ENCODE measurements around the gene KRT80. TPM values are rescaled to one million over a fixed set of nuclear protein-coding genes. Genes with fewer than 3 reads are reported as not detected.

Gene KRT80
- total RNA-seq, 1 donor from 2014 or later: not detected

DNA sequence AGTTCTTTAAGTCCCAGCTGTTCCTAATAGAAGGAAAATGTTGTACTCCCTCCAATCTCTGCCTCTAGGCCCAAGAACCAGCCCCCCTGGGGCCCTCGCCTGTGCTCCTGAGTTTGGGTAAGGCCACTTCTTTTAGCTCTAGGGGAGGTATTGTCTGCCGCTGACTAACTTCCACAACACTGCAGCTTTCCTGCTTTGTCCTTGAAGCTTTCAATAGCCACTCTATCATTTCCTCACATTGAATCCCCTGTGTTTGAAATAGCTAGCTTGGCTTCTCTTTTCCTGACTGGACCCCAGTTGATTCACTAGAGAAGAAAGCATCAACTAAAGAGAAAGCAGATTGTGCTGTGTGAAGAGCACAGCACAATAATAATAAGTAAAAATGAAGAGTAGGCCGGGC lies 28.8 kb downstream of the KRT80 start:
- H3K4me3 ChIP-seq: no peak overlapping the region
- H3K4me1 ChIP-seq: no peaks in the 10 kb centered on the region
- intact Hi-C loops (cut with DNase I): no loop called here
- no peaks in the 10 kb centered on the region for H3K27me3 ChIP-seq
- no peak overlapping the region for H3K27ac ChIP-seq
- TF ChIP-seq, protein P1, sequence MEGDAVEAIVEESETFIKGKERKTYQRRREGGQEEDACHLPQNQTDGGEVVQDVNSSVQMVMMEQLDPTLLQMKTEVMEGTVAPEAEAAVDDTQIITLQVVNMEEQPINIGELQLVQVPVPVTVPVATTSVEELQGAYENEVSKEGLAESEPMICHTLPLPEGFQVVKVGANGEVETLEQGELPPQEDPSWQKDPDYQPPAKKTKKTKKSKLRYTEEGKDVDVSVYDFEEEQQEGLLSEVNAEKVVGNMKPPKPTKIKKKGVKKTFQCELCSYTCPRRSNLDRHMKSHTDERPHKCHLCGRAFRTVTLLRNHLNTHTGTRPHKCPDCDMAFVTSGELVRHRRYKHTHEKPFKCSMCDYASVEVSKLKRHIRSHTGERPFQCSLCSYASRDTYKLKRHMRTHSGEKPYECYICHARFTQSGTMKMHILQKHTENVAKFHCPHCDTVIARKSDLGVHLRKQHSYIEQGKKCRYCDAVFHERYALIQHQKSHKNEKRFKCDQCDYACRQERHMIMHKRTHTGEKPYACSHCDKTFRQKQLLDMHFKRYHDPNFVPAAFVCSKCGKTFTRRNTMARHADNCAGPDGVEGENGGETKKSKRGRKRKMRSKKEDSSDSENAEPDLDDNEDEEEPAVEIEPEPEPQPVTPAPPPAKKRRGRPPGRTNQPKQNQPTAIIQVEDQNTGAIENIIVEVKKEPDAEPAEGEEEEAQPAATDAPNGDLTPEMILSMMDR (IDR thresholded peaks at IDR 0.05): no peak
- H3K36me3 ChIP-seq: no peaks in the 10 kb centered on the region
- H3K9me3 ChIP-seq: no peaks in the 10 kb centered on the region
- no peak for DNase-seq (ENCODE audit: low spot score in 2 of 2)

DNA sequence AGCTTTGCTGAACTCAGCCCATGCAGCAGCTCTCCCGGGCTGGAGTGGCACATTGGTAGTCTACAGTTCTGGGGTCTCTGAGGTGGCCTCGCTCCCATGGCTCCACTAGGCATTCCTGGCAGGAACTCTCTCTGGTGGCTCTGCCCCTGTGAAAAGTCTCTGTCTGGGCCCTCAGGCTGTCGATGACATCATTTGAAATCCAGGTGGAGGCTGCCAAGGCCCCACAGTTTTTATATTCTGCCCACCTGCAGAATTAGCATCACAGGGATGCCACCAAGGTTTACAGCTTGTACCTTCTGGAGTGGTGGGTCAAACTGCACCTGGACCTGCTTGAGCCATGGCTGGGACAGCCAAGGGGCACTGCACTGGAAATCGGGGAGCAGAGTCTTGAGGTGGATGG lies 31.6 kb downstream of the KRT80 start:
- H3K27me3 ChIP-seq: no peaks in the 10 kb centered on the region
- no peak overlapping the region for H3K27ac ChIP-seq
- H3K4me1 ChIP-seq: no peaks in the 10 kb centered on the region
- TF ChIP-seq, protein P1 (IDR thresholded peaks at IDR 0.05): no peak
- no peaks in the 10 kb centered on the region for H3K9me3 ChIP-seq
- no peaks in the 10 kb centered on the region for H3K36me3 ChIP-seq
- intact Hi-C loops (cut with DNase I): no loop called here
- H3K4me3 ChIP-seq: no peak overlapping the region
- DNase-seq (ENCODE audit: low spot score in 2 of 2): no peak

DNA sequence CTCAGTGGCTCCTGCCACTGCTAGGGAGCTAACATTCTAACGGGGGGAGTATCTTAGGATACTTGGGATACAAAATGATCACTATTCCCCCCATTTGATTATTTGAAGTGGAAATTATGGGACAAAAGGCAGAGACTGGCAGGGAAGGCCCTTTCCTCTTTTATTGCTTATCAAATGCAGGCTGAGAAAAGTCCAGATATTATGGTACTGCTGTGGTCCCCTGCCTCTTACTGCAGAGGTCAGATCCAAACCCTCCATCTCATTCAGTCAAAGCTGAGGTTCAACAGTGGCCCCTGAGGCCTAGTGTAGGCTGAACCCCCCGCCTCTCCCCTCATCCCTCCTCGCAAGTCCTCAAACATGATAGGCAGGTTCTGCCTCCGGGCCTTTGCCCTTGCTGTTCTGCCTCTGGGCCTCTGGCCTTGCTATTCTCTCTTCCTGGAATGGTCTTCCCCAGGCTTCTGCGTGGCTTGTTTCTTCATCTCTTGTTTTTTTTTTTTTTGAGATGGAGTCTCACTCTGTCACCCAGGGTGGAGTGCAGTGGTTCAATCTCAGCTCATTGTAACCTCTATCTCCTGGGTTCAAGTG lies 34.2 kb downstream of the KRT80 start:
- H3K4me1 ChIP-seq: peaks cover 0 to 1% of the 10 kb centered on the region in 2 donors
- intact Hi-C loops (cut with DNase I): loop anchor here (1.0 to 5.0 kb wide), 4 partner anchors 121 to 823 kb away; no protein-coding TSS in a partner anchor
- no peaks in the 10 kb centered on the region for H3K36me3 ChIP-seq
- H3K27me3 ChIP-seq: no peaks in the 10 kb centered on the region
- H3K9me3 ChIP-seq: no peaks in the 10 kb centered on the region
- DNase-seq (ENCODE audit: low spot score in 2 of 2): no peak
- H3K27ac ChIP-seq: no peak overlapping the region
- no peak overlapping the region for H3K4me3 ChIP-seq
- TF ChIP-seq, protein P1 (IDR thresholded peaks at IDR 0.05): no peak

DNA sequence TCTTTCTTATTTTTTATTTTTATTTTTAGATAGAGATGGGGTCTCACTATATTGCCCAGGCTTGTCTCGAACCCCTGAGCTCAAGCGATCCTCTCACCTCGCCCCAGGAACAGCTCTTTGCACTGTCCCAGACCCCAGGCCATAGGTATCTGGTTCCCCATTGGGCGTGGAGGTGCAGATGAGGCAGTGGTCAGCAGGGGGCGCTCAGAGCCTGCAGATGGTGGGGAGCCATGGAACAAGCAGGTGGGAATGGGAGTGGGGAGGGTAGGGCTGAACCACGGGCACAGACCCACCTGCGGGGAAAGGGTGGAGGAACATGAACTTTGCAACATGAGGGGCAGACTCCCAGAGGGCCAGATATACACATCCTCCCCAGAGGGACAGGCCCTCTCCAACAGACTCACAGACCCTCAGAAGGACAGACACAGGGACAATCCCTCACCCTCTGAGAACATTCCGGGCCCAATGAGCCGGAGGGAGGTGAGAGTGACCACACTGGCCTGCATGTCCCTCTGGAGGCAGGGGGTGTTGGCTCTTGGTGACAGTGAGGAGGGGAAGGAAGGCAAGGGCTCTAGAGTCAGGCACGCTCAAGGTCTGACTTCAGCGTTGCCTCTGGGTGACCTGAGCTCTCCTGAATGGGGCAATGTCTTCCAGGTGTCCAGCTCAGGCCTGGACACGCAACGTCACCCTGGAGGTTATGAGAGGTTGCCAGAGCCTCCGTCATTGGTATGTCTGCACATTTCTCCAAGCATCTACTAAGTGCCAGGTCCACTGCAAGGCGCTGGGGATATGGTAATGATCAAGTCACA lies 34.9 kb downstream of the KRT80 start:
- H3K27me3 ChIP-seq: no peaks in the 10 kb centered on the region
- H3K36me3 ChIP-seq: no peaks in the 10 kb centered on the region
- peaks cover 0 to 6% of the 10 kb centered on the region in 2 donors for H3K4me1 ChIP-seq
- no peak overlapping the region for H3K4me3 ChIP-seq
- DNase-seq (ENCODE audit: low spot score in 2 of 2): peak in 1 of 2 donors; percentile 88
- H3K9me3 ChIP-seq: no peaks in the 10 kb centered on the region
- intact Hi-C loops (cut with DNase I): loop anchor here (1.0 to 5.0 kb wide), 4 partner anchors 122 to 824 kb away; no protein-coding TSS in a partner anchor
- H3K27ac ChIP-seq: no peak overlapping the region
- TF ChIP-seq, protein P1 (IDR thresholded peaks at IDR 0.05): peak; percentile 87 to 98 (median 95)

DNA sequence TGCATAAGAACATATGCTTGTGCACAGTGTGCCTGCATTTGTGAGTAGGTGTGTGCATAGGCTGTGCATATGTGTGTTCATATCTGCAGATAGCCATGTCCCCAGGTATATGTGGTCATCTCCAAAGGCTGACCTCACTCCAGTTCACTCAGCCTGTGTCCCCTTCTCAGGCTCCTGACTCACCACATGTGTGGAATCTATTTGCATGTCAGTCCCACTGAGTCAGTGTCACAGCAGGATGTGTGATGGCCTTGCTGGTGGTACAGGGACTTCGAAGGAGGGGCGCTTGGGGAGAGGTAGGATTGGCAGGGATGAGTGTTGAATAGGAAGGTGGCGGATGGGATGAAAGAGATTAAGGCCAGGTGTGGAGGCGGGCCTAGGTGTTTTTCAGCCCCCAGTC lies 35.5 kb downstream of the KRT80 start:
- no peaks in the 10 kb centered on the region for H3K27me3 ChIP-seq
- peaks cover 0 to 6% of the 10 kb centered on the region in 2 donors for H3K4me1 ChIP-seq
- no peak overlapping the region for H3K27ac ChIP-seq
- no peaks in the 10 kb centered on the region for H3K36me3 ChIP-seq
- DNase-seq (ENCODE audit: low spot score in 2 of 2): no peak
- H3K4me3 ChIP-seq: no peak overlapping the region
- TF ChIP-seq, protein P1 (IDR thresholded peaks at IDR 0.05): no peak
- intact Hi-C loops (cut with DNase I): loop anchor here (2.0 to 5.0 kb wide), 3 partner anchors 122 to 824 kb away; no protein-coding TSS in a partner anchor
- H3K9me3 ChIP-seq: no peaks in the 10 kb centered on the region
